Keratinocyte (primary cell): Measurements from ENCODE around the gene MEGF10. TPM values are rescaled to one million over a fixed set of nuclear protein-coding genes. Genes with fewer than 3 reads are reported as not detected.

ENCODE experiments used
- DNase-seq: peaks from one replicate; pipeline ENCODE4 v3.0.0-alpha.2; 2011; ENCODE audit warnings: low read depth, missing footprints, low spot score
- FAIRE-seq: peaks from 2 replicates; lab custom pipeline; 2011; peaks lifted over from hg19 to GRCh38; lab: Jason Lieb, UNC
- H2AFZ ChIP-seq: 2 replicates; pipeline ENCODE4 v1.6.0; 2012; ENCODE audit warnings: low read length, control low read depth, inconsistent platforms; ENCODE audit not compliant: control insufficient read depth
- H3K27ac ChIP-seq: 2 replicates; pipeline ENCODE4 v1.5.1; 2011; ENCODE audit warnings: low read length; ENCODE audit not compliant: control insufficient read depth, insufficient read depth
- H3K27me3 ChIP-seq: 3 replicates; pipeline ENCODE4 v1.6.0; 2011; ENCODE audit warnings: low read length; ENCODE audit not compliant: control insufficient read depth, insufficient read depth; ENCODE audit errors: extremely low read depth
- H3K36me3 ChIP-seq, 2 experiments: 2 replicates in 1 of 2; 3 replicates in 1 of 2; pipeline ENCODE4 v1.5.1; 2011; ENCODE audit warnings: low read length in 2 of 2, mild to moderate bottlenecking in 1 of 2; ENCODE audit not compliant: control insufficient read depth in 2 of 2, insufficient read depth in 2 of 2; ENCODE audit errors: extremely low read depth in 1 of 2
- H3K4me1 ChIP-seq: 3 replicates; pipeline ENCODE4 v1.5.1; 2011; ENCODE audit warnings: low read length; ENCODE audit not compliant: control insufficient read depth, insufficient read depth; ENCODE audit errors: extremely low read depth
- H3K4me2 ChIP-seq: 3 replicates; pipeline ENCODE4 v1.6.0; 2011; ENCODE audit warnings: low read depth, low read length; ENCODE audit not compliant: control insufficient read depth, insufficient read depth; ENCODE audit errors: extremely low read depth
- H3K4me3 ChIP-seq, 3 experiments: fragments of 200-600 bp in 1 of 3; sonication (generic) in 1 of 3; 2 replicates in 2 of 3; 3 replicates in 1 of 3; pipeline ENCODE4 v1.5.1; 2011 to 2016; ENCODE audit warnings: low read length in 3 of 3, mild to moderate bottlenecking in 3 of 3, control low read depth in 2 of 3, inconsistent platforms in 1 of 3, low read depth in 1 of 3, mixed read lengths in 1 of 3, mixed run types in 1 of 3, moderate library complexity in 1 of 3; ENCODE audit not compliant: control insufficient read depth in 2 of 3, insufficient read depth in 2 of 3; ENCODE audit errors: extremely low read depth in 1 of 3
- H3K79me2 ChIP-seq: 2 replicates; pipeline ENCODE4 v1.6.0; 2012; ENCODE audit warnings: low read length; ENCODE audit not compliant: control insufficient read depth, insufficient read depth
- H3K9ac ChIP-seq: 3 replicates; pipeline ENCODE4 v1.6.0; 2011; ENCODE audit warnings: low read length; ENCODE audit not compliant: control insufficient read depth, insufficient read depth; ENCODE audit errors: extremely low read depth
- H3K9me1 ChIP-seq: 3 replicates; pipeline ENCODE4 v1.6.0; 2011; ENCODE audit warnings: low read length; ENCODE audit not compliant: control insufficient read depth, insufficient read depth; ENCODE audit errors: extremely low read depth
- H3K9me3 ChIP-seq: 2 replicates; pipeline ENCODE4 v1.5.1; 2012; ENCODE audit warnings: low read depth, low read length; ENCODE audit not compliant: control insufficient read depth
- H4K20me1 ChIP-seq: 3 replicates; pipeline ENCODE4 v1.6.0; 2011; ENCODE audit warnings: low read length; ENCODE audit not compliant: control insufficient read depth, insufficient read depth; ENCODE audit errors: extremely low read depth
- CTCF ChIP-seq, 3 experiments: IDR thresholded peaks in 1 of 3; conservative IDR thresholded peaks in 1 of 3; optimal IDR thresholded peaks in 1 of 3; 2 replicates in 2 of 3; 3 replicates in 1 of 3; pipeline versions ENCODE3 to v1.5.1; 2011; ENCODE audit warnings: low read length in 3 of 3, mild to moderate bottlenecking in 3 of 3, moderate library complexity in 2 of 3, control low read depth in 1 of 3, inconsistent platforms in 1 of 3; ENCODE audit not compliant: insufficient read depth in 2 of 3; ENCODE audit errors: extremely low read depth in 1 of 3
- EZH2 ChIP-seq: IDR thresholded peaks from one replicate; pipeline ENCODE4 v1.6.1; 2012; ENCODE audit warnings: inconsistent platforms, mild to moderate bottlenecking, low read length, moderate library complexity
- dilution Hi-C: fragments of 300-500 bp; cut with MboI; formaldehyde crosslinking; loops from one replicate; pipeline ENCODE4 v1.7.0; 2020; ENCODE audit warnings: low sequenced_read_pairs; ENCODE audit not compliant: extremely low pct_ligation_motif_present
- polyA plus RNA-seq, 5 experiments: library from polyadenylated mRNA; depleted of rRNA in 3 of 5; stranded (reverse) in 3 of 5; stranded (forward) in 1 of 5; unstranded in 1 of 5; fragments of >200 nt; gene quantifications; 1 replicate in 1 of 5; 2 replicates in 3 of 5; 3 replicates in 1 of 5; pipeline versions ENCODE4 v1.2.1 to v1.2.3, GENCODE V29; 2011 to 2012; ENCODE audit warnings: missing spikeins in 2 of 5, low read depth in 1 of 5, low replicate concordance in 1 of 5

MEGF10 gene
- polyA plus RNA-seq, 1 donor (not counting 4 experiments of a cell fraction or from before 2014, with no cell fraction given): not detected

GRCh38 chr5:127392762-127393161, 102.2 kb downstream of the MEGF10 start:
- H3K27me3 ChIP-seq: no peaks in the 10 kb centered on the region
- H2AFZ ChIP-seq: no peak overlapping the region
- H3K79me2 ChIP-seq: no peaks in the 10 kb centered on the region
- FAIRE-seq (no peak), DNase-seq (no peak)
- H3K4me3 ChIP-seq: no peak overlapping the region
- H3K36me3 ChIP-seq: no peaks in the 10 kb centered on the region
- dilution Hi-C loops: no loop called here
- H4K20me1 ChIP-seq: no peaks in the 10 kb centered on the region
- H3K4me2 ChIP-seq: no peak overlapping the region
- TF ChIP-seq EZH2 (no peak), CTCF (optimal IDR thresholded peaks at IDR 0.05 in 1 of 3, IDR thresholded peaks at IDR 0.05 in 1 of 3, conservative IDR thresholded peaks at IDR 0.05 in 1 of 3; ENCODE audit: extremely low read depth in 1 of 3, insufficient read depth in 2 of 3, low read length in 3 of 3) (no peak)
- H3K9me3 ChIP-seq: no peaks in the 10 kb centered on the region
- no peaks in the 10 kb centered on the region for H3K4me1 ChIP-seq
- no peak overlapping the region for H3K27ac ChIP-seq
- no peaks in the 10 kb centered on the region for H3K9me1 ChIP-seq
- no peak overlapping the region for H3K9ac ChIP-seq

GRCh38 chr5:127396490-127397155, 106.0 kb downstream of the MEGF10 start:
- H3K27ac ChIP-seq: no peak overlapping the region
- H3K36me3 ChIP-seq: no peaks in the 10 kb centered on the region
- H2AFZ ChIP-seq: no peak overlapping the region
- no peak for FAIRE-seq
- H3K79me2 ChIP-seq: no peaks in the 10 kb centered on the region
- dilution Hi-C loops: no loop called here
- H3K4me3 ChIP-seq: no peak overlapping the region
- no peaks in the 10 kb centered on the region for H3K4me1 ChIP-seq
- no peaks in the 10 kb centered on the region for H4K20me1 ChIP-seq
- H3K9ac ChIP-seq: no peak overlapping the region
- no peak overlapping the region for H3K4me2 ChIP-seq
- H3K9me3 ChIP-seq: no peaks in the 10 kb centered on the region
- no peak for DNase-seq
- H3K27me3 ChIP-seq: no peaks in the 10 kb centered on the region
- H3K9me1 ChIP-seq: no peaks in the 10 kb centered on the region
- TF ChIP-seq CTCF (optimal IDR thresholded peaks at IDR 0.05 in 1 of 3, IDR thresholded peaks at IDR 0.05 in 1 of 3, conservative IDR thresholded peaks at IDR 0.05 in 1 of 3; ENCODE audit: extremely low read depth in 1 of 3, insufficient read depth in 2 of 3, low read length in 3 of 3): no peak
